GM18861 (cell line): Measurements from ENCODE around the gene HYCC1.
"Not testable (repeated sequence)": the region's sequence is repeated elsewhere in the genome, so short reads cannot be mapped to it uniquely, and the experiment has no call there.

Experiments
- ATAC-seq: cut with Tn5 transposase; IDR thresholded peaks from one replicate; pipeline ENCODE4 v1.9.1; 2021; ENCODE audit not compliant: unreplicated experiment

HYCC1 gene

DNA sequence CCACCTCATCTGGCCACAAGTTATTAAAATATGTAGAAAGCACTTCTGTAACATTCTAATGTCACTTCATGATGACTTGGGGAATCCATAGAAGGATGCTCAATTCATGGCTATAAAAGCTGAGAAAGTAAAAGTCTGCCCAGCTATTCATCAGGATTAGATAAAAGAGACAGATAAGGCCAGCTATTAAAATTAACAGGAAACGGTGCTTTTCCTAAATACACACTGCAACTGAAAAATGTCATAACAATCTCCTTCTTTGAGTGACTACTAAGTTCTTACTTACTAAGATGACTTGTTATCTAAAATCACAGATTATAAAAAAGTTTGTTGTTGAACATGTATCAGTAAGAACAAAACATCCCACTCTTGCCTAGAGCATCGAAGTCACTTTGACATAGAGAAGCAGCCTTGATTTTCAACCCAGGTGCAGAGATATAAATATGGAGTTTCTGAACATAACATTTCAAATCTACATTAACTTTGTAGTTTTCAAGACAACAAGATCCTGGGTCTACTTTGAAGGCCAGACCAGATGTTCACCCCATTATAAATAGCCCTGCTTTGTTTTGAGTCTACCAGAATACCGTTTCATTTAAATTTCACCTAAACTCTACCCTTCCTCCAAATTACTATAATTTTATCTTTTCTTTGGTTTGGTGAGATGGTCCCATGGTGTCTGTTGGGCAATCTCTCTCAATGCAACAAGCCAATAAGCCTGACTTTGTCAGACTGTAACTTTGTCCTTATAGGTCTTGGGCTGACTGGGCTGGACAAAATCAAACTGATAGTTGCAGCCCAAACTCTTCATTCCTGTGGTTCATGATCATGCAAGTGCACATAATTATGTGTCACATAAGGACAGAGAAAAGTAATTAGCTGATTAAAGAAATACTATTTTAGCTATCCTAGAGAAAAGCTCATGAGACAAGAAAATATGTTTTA lies 24.0 kb downstream of the HYCC1 start:
- ATAC-seq, result no peak

GRCh38 chr7:22985436-22985835 lies 28.5 kb downstream of the HYCC1 start:
- ATAC-seq, result no peak

DNA sequence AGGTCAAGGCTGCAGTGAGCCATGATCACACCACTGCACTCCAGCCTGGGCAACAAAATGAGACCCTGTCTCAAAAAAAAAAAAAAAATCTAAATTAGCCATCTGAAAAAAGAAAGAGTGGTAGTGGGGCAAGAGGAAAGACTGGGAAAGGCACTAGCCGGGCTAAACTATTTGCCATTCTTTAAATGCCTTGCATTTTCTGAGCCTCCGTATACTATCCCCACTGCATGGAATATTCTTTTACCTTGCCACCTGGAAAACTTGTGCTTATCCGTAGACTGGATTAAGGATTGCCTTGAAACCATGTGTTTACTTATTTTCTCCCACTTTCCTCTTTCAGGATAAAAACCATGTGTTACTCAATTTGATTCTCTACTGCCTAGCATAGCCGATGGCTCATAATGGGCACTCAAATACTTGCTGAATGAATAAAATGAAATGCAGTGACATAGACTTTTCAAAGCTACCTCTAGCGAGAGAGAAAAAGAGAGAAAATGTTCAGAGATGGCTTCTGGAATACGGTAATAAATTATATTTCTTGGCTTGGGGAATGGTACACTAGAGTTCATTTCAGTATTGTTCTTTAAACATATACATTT lies 30.6 kb downstream of the HYCC1 start:
- ATAC-seq, result no peak

GRCh38 chr7:22980422-22980821 lies 33.5 kb downstream of the HYCC1 start:
- ATAC-seq, result no peak

DNA sequence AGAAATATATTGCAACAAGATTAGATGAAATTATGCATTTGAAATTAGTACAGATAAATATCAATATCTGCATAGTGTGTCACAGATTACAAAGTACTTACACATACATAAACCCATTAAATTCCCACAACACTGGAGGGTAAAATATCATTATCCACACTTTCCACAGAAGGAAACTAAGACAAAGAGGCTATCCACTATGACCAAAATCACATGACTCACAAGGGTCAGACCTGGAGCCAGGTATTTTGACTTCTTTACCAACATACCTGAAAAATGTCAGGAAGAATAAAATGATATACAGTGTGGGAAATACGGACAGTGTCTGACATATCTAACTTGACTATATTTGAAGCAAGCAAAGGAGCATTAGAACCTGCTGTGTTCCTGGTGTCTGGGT lies 34.1 kb downstream of the HYCC1 start:
- no peak for ATAC-seq

- no peak for ATAC-seq
Observed at GRCh38 chr7:22979251-22979650, 34.7 kb downstream of the HYCC1 start.

DNA sequence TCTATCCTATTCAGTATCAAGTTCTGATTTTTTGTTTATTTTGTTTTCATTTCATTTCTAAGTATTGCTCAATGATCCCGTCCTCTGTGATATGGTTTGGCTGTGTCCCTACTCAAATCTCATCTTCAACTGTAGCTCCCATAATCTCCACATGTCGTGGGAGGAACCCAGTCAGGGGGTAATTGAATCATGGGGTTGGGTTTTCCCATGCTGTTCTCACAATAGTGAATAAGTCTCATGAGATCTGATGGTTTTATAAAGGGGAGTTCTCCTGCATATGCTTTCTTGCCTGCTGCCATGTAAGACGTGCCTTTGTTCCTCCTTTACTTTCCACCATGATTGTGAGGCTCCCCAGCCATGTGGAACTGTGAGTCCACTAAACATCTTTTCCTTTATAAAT lies 39.3 kb downstream of the HYCC1 start:
- ATAC-seq, result not testable (repeated sequence)

DNA sequence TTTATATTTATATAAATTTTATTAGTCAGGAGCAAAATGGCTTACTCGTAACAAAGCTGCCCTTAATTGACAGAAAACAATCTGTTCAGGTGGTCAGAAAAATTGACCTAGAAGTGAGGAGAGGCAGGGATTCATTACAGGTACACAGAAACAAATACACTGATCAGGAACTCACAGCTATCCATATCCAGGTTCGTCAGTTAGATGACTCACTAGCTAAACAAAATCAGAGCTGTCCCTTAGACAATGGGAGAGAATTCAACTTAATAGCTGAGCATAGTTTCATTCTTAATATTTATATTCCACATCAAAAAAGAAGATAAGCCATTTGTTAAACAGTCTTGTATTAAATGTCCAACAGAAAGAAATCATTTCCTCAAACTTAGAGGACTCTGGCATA lies 41.7 kb downstream of the HYCC1 start:
- ATAC-seq, result no peak

- no peak for ATAC-seq
Observed at GRCh38 chr7:22969010-22969431, 44.9 kb downstream of the HYCC1 start.
